H1 (cell line): ENCODE data around the gene PHC3. TPM values are rescaled to one million over a fixed set of nuclear protein-coding genes. Genes with fewer than 3 reads are reported as not detected.

Experiments
- CTCF ChIA-PET: fragments of 300-600 bp; sonication (Branson Sonifier 250); formaldehyde crosslinking; loops from one replicate; lab custom pipeline; 2021; ENCODE audit not compliant: partially characterized antibody; lab: Charles Lee
- POLR2A ChIA-PET: fragments of 300-600 bp; sonication (Branson Sonifier 250); formaldehyde crosslinking; loops from one replicate; lab custom pipeline; 2021; ENCODE audit warnings: inconsistent platforms; ENCODE audit not compliant: partially characterized antibody; lab: Charles Lee
- DNase-seq, 2 experiments: peaks; one replicate each; pipeline versions ENCODE4 v3.0.0 to v3.0.0-alpha.2; 2010 to 2022; ENCODE audit warnings: low spot score in 2 of 2, low read depth in 1 of 2, mixed read lengths in 1 of 2
- FAIRE-seq: peaks from 2 replicates; lab custom pipeline; 2011; peaks lifted over from hg19 to GRCh38; lab: Jason Lieb, UNC
- H2AFZ ChIP-seq: 2 replicates; pipeline ENCODE4 v1.8.1; 2012; ENCODE audit warnings: low read length, inconsistent platforms
- H2AK5ac ChIP-seq: 2 replicates; pipeline ENCODE4 v1.6.1; 2013; ENCODE audit warnings: low read depth, low read length
- H2BK120ac ChIP-seq: replicated peaks from 2 replicates; pipeline ENCODE3; 2013; ENCODE audit warnings: low read depth, low read length, inconsistent platforms
- H2BK12ac ChIP-seq: 2 replicates; pipeline ENCODE4 v1.6.1; 2013; ENCODE audit warnings: low read depth, low read length
- H2BK15ac ChIP-seq: 2 replicates; pipeline ENCODE4 v1.6.1; 2013; ENCODE audit warnings: low read length
- H2BK20ac ChIP-seq: 2 replicates; pipeline ENCODE4 v1.6.1; 2013; ENCODE audit warnings: low read length
- H2BK5ac ChIP-seq: 2 replicates; pipeline ENCODE4 v1.6.1; 2013; ENCODE audit warnings: low read depth, low read length
- H3K14ac ChIP-seq: 2 replicates; pipeline ENCODE4 v1.6.1; 2013; ENCODE audit warnings: inconsistent platforms; ENCODE audit not compliant: insufficient read length
- H3K18ac ChIP-seq: 2 replicates; pipeline ENCODE4 v1.6.1; 2013; ENCODE audit warnings: low read length; ENCODE audit errors: extremely low read depth
- H3K23ac ChIP-seq: 2 replicates; pipeline ENCODE4 v1.6.1; 2013; ENCODE audit warnings: inconsistent platforms; ENCODE audit not compliant: insufficient read length
- H3K23me2 ChIP-seq: 2 replicates; pipeline ENCODE4 v1.6.1; 2013; ENCODE audit warnings: low read depth, low read length
- H3K27ac ChIP-seq: 2 replicates; pipeline ENCODE4 v1.6.1; 2011; ENCODE audit warnings: low read depth, low read length, inconsistent platforms
- H3K27me3 ChIP-seq, 4 experiments: replicated peaks in 1 of 4; 1 replicate in 1 of 4; 2 replicates in 3 of 4; pipeline versions ENCODE4 v1.6.1 to v1.8.1; 2011 to 2013; ENCODE audit warnings: low read length in 3 of 4, mild to moderate bottlenecking in 3 of 4, inconsistent platforms in 2 of 4, mixed read lengths in 2 of 4, moderate library complexity in 1 of 4; ENCODE audit not compliant: control insufficient read depth in 3 of 4, insufficient read depth in 3 of 4; ENCODE audit errors: extremely low read depth in 1 of 4
- H3K36me3 ChIP-seq, 4 experiments: 2 replicates each; pipeline versions ENCODE4 v1.6.1 to v1.8.1; 2011 to 2013; ENCODE audit warnings: mild to moderate bottlenecking in 4 of 4, low read length in 3 of 4, moderate library complexity in 2 of 4, control low read depth in 1 of 4, inconsistent platforms in 1 of 4; ENCODE audit not compliant: insufficient read depth in 4 of 4, control insufficient read depth in 2 of 4
- H3K4ac ChIP-seq: replicated peaks from 2 replicates; pipeline ENCODE3; 2013; ENCODE audit warnings: low read length, low read depth, mixed read lengths, inconsistent platforms; ENCODE audit not compliant: insufficient read length
- H3K4me1 ChIP-seq, 4 experiments: replicated peaks in 1 of 4; 1 replicate in 1 of 4; 2 replicates in 3 of 4; pipeline versions ENCODE4 v1.6.1 to v1.8.1; 2011 to 2013; ENCODE audit warnings: low read length in 3 of 4, inconsistent platforms in 2 of 4, mixed read lengths in 1 of 4; ENCODE audit not compliant: insufficient read depth in 4 of 4, control insufficient read depth in 3 of 4
- H3K4me2 ChIP-seq, 2 experiments: 2 replicates each; pipeline versions ENCODE4 v1.6.1 to v1.8.1; 2011 to 2013; ENCODE audit warnings: low read depth in 2 of 2, low read length in 2 of 2, control low read depth in 1 of 2, inconsistent platforms in 1 of 2, mild to moderate bottlenecking in 1 of 2; ENCODE audit not compliant: insufficient read depth in 1 of 2
- H3K4me3 ChIP-seq, 4 experiments: fragments of 200-600, 300-600 bp in 1 of 4; sonication (generic), shearing (Covaris generic), sonication (Bioruptor Twin) in 1 of 4; 2 replicates each; pipeline versions ENCODE4 v1.5.1 to v1.8.1; 2011 to 2016; ENCODE audit warnings: low read length in 4 of 4, low read depth in 3 of 4, control low read depth in 2 of 4, inconsistent platforms in 2 of 4, mild to moderate bottlenecking in 2 of 4, mixed read lengths in 1 of 4, moderate library complexity in 1 of 4; ENCODE audit not compliant: insufficient read depth in 2 of 4; ENCODE audit errors: extremely low read depth in 1 of 4
- H3K56ac ChIP-seq: replicated peaks from 2 replicates; pipeline ENCODE3; 2013; ENCODE audit warnings: low read depth, mild to moderate bottlenecking, mixed read lengths, low read length, inconsistent platforms; ENCODE audit not compliant: insufficient read length
- H3K79me1 ChIP-seq: 2 replicates; pipeline ENCODE4 v1.6.1; 2013; ENCODE audit warnings: low read depth, low read length, control low read depth
- H3K79me2 ChIP-seq, 2 experiments: 2 replicates each; pipeline versions ENCODE4 v1.6.1 to v1.8.1; 2012 to 2013; ENCODE audit warnings: low read length in 2 of 2, mild to moderate bottlenecking in 2 of 2, inconsistent platforms in 1 of 2; ENCODE audit not compliant: insufficient read depth in 2 of 2, control insufficient read depth in 1 of 2
- H3K9ac ChIP-seq, 4 experiments: replicated peaks in 1 of 4; 1 replicate in 1 of 4; 2 replicates in 3 of 4; pipeline versions ENCODE4 v1.6.1 to v1.8.1; 2011 to 2013; ENCODE audit warnings: low read depth in 3 of 4, low read length in 3 of 4, control low read depth in 2 of 4, mild to moderate bottlenecking in 2 of 4, moderate library complexity in 2 of 4, inconsistent platforms in 1 of 4; ENCODE audit errors: extremely low read depth in 1 of 4
- H3K9me3 ChIP-seq, 2 experiments: 2 replicates each; pipeline versions ENCODE4 v1.6.1 to v1.8.1; 2012 to 2013; ENCODE audit warnings: mild to moderate bottlenecking in 2 of 2, moderate library complexity in 2 of 2, control low read depth in 1 of 2, inconsistent platforms in 1 of 2, low read depth in 1 of 2, low read length in 1 of 2, mixed read lengths in 1 of 2; ENCODE audit not compliant: insufficient read depth in 2 of 2
- H4K20me1 ChIP-seq, 2 experiments: replicated peaks in 1 of 2; 2 replicates each; pipeline versions ENCODE3 to v1.8.1; 2011 to 2013; ENCODE audit warnings: inconsistent platforms in 2 of 2, low read length in 2 of 2, mild to moderate bottlenecking in 1 of 2; ENCODE audit not compliant: insufficient read depth in 2 of 2, control insufficient read depth in 1 of 2
- H4K5ac ChIP-seq: 2 replicates; pipeline ENCODE4 v1.6.1; 2013; ENCODE audit warnings: low read length, low read depth, mixed read lengths, inconsistent platforms; ENCODE audit not compliant: insufficient read length
- H4K8ac ChIP-seq: 2 replicates; pipeline ENCODE4 v1.8.0; 2013; ENCODE audit warnings: mild to moderate bottlenecking, moderate library complexity, low read length, inconsistent platforms; ENCODE audit not compliant: insufficient read depth; ENCODE audit errors: extremely low read depth
- H4K91ac ChIP-seq: replicated peaks from 2 replicates; pipeline ENCODE3; 2013; ENCODE audit warnings: low read length, mixed read lengths, inconsistent platforms; ENCODE audit not compliant: insufficient read length
- HDAC2 ChIP-seq, 2 experiments: fragments of 300-600 bp in 1 of 2; sonication (generic) in 1 of 2; IDR thresholded peaks; 2 replicates each; pipeline ENCODE4 v1.6.1; 2011 to 2012; ENCODE audit warnings: low read depth in 2 of 2, low read length in 2 of 2, mild to moderate bottlenecking in 2 of 2, moderate library complexity in 2 of 2, borderline replicate concordance in 1 of 2, inconsistent platforms in 1 of 2
- JUN ChIP-seq: IDR thresholded peaks from 2 replicates; pipeline ENCODE4 v1.6.1; 2011; ENCODE audit warnings: low read depth, mild to moderate bottlenecking, improper control_type of control experiment, low read length
- KDM4A ChIP-seq: IDR thresholded peaks from one replicate; pipeline ENCODE4 v1.7.1; 2012; ENCODE audit warnings: low read depth, mild to moderate bottlenecking, moderate library complexity, low read length, inconsistent platforms; ENCODE audit not compliant: severe bottlenecking
- TCF12 ChIP-seq: IDR thresholded peaks from 2 replicates; pipeline ENCODE4 v1.6.1; 2011; ENCODE audit warnings: low read depth, mild to moderate bottlenecking, low read length
- TEAD4 ChIP-seq: IDR thresholded peaks from 2 replicates; pipeline ENCODE4 v1.6.1; 2012; ENCODE audit warnings: low read depth, low read length, inconsistent platforms, mixed read lengths
- WGBS, 2 experiments: shearing (Covaris generic) in 1 of 2; methylation state at CpG; one replicate each; pipeline versions ENCODE4 v1.1.6 to v1.1.7; 2013 to 2015; ENCODE audit warnings: low lambda C conversion rate in 2 of 2, mixed read lengths in 2 of 2, inconsistent platforms in 1 of 2, low coverage in 1 of 2, missing lambda C conversion rate in 1 of 2; ENCODE audit not compliant: insufficient replicate concordance in 2 of 2, insufficient coverage in 1 of 2, insufficient read length in 1 of 2; ENCODE audit errors: extremely low coverage in 1 of 2, missing lambda C conversion rate in 1 of 2; 5-methylcytosine and 5-hydroxymethylcytosine counted together
- polyA plus RNA-seq, 7 experiments: library from polyadenylated mRNA; depleted of rRNA in 3 of 7; stranded (reverse) in 5 of 7; unstranded in 2 of 7; fragments of >200 nt in 5 of 7; fragments of 200-250 nt in 2 of 7; gene quantifications; 1 replicate in 5 of 7; 2 replicates in 1 of 7; 4 replicates in 1 of 7; pipeline versions ENCODE4 v1.2.1 to v1.2.3, GENCODE V29; 2011 to 2013; ENCODE audit warnings: missing spikeins in 2 of 7, mixed read lengths in 2 of 7
- total RNA-seq: library from RNA; stranded (reverse); fragmentation: NEBNext Ultra II Directional; extraction: Animal tissue kit (Norgen Biotek cat#: 25700); gene quantifications from 2 replicates; pipeline ENCODE4 v1.2.1, GENCODE V29; 2021

Gene PHC3
- total and polyA plus RNA-seq, 2 of the 8 experiments (the other 6 are each of a cell fraction or from before 2014, with no cell fraction given), result 26.4 to 29.2 TPM

- H4K20me1 ChIP-seq, result no peaks in the 10 kb centered on the region
- H2BK5ac ChIP-seq, result no peak overlapping the region
- H3K23me2 ChIP-seq, result no peaks in the 10 kb centered on the region
- no peak overlapping the region for H2BK20ac ChIP-seq
- DNase-seq (no peak), FAIRE-seq (no peak)
- H2BK120ac ChIP-seq, result no peak overlapping the region
- H3K56ac ChIP-seq, result no peak overlapping the region
- no peaks in the 10 kb centered on the region for H3K4me1 ChIP-seq
- H2AK5ac ChIP-seq, result no peak overlapping the region
- no peak overlapping the region for H3K4ac ChIP-seq
- no peaks in the 10 kb centered on the region for H3K27me3 ChIP-seq
- TF ChIP-seq KDM4A (no peak), JUN (no peak), TCF12 (no peak), TEAD4 (no peak), HDAC2 (IDR thresholded peaks at IDR 0.05; ENCODE audit: borderline replicate concordance in 1 of 2, low read depth in 2 of 2, low read length in 2 of 2) (no peak)
- H3K4me2 ChIP-seq, result no peak overlapping the region
- no peak overlapping the region for H3K18ac ChIP-seq
- POLR2A ChIA-PET, result interaction anchor here (0.9 kb wide), 1 partner anchor 28 kb away, joined by 5 read pairs; no protein-coding TSS in a partner anchor
- H3K4me3 ChIP-seq, result no peak overlapping the region
- no peak overlapping the region for H4K5ac ChIP-seq
- no peaks in the 10 kb centered on the region for H3K9me3 ChIP-seq
- no peak overlapping the region for H2BK12ac ChIP-seq
- H3K14ac ChIP-seq, result no peak overlapping the region
- H3K36me3 ChIP-seq, result peaks cover 0 to 10% (median 0%) of the 10 kb centered on the region in 4 experiments; a peak in 2 of 8 replicates
- no peak overlapping the region for H2AFZ ChIP-seq
- CTCF ChIA-PET, result interaction anchor here (0.7 to 1.5 kb wide), 2 partner anchors 78 to 729 kb away, joined by 3 to 4 read pairs; no protein-coding TSS in a partner anchor
- H3K79me1 ChIP-seq, result no peaks in the 10 kb centered on the region
- no peak overlapping the region for H3K23ac ChIP-seq
- no peak overlapping the region for H4K8ac ChIP-seq
- WGBS, 2 experiments, result 46% methylated on average over 2 of the region's 2 CpGs; no CpG with 5 or more reads in 1 of the 2 experiments
- H3K79me2 ChIP-seq, result no peaks in the 10 kb centered on the region; a peak in 1 of 4 replicates
- no peak overlapping the region for H3K27ac ChIP-seq
- H3K9ac ChIP-seq, result no peak overlapping the region
- no peak overlapping the region for H4K91ac ChIP-seq
- no peak overlapping the region for H2BK15ac ChIP-seq
Observed at GRCh38 chr3:170142373-170142772, 39.2 kb downstream of the PHC3 start.
